Fibroblast of the conjunctiva (primary cell): ENCODE results near the gene DSCAML1.

ENCODE experiments used
- DNase-seq: peaks from one replicate; pipeline ENCODE4 v3.0.0-alpha.2; 2010; ENCODE audit warnings: low read depth

The DSCAML1 gene

DNA sequence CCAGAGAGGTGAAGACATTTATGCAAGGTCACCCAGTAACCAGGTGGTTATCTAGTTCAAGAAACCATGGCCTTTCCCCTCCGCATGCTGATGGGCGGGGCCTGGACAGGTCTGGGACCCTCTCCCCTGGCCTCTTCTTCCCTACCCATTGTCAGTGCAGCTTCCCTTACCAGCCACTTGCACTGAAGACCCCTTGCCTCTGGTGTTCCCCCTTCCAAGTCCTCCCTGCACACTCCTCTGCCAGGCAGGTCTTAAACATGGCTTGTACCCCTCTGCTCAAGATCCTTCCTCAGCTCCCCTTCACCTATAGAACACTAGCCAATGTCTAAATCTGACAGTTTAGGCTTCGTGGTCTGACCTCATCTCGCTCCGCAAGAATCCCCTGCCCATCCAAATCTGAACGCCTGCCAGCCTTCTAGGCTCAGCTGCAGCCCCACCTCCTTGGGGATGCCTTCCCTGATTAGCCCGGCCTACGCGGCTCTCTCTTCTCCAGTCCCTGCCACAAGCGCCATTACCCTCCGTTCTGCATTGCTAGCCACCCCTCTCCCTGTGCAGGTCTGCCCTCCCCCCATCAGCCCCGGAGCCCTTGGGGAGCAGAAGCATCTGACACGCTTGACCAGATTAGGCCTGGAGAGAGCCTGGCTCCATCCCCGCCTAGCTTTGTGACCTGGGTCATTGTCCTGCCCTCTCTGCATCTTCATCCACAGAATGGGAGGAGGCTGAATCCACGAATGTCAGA, 213.8 kb downstream of the DSCAML1 start:
- DNase-seq: no peak

GRCh38 chr11:117582433-117582832, 214.6 kb downstream of the DSCAML1 start:
- DNase-seq: no peak

GRCh38 chr11:117580866-117581265, 216.2 kb downstream of the DSCAML1 start:
- DNase-seq: no peak

- DNase-seq: no peak
These were observed 217.9 kb downstream of the DSCAML1 start for GRCh38 chr11:117579161-117579560.

DNA sequence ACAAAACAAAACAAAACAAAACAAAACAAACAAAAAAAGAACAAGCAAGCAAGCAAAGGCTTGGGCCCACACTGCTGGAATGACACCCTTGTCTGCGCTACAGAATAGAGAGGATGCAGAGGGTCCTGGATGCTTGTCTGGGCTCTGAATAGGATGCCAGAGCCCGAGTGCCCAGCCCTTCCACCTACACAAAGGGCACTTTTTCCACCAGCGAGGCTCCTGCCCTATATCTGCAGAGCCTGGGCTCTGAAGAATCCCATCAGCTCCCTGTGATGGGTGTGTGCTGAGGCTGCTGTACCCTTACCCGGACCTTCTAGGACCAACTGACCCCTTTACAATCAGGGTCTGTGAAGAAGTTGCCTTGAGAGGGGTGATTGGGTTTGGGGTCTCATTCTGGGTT, 221.2 kb downstream of the DSCAML1 start:
- DNase-seq: no peak

GRCh38 chr11:117574551-117574950, 222.5 kb downstream of the DSCAML1 start:
- DNase-seq: no peak

DNA sequence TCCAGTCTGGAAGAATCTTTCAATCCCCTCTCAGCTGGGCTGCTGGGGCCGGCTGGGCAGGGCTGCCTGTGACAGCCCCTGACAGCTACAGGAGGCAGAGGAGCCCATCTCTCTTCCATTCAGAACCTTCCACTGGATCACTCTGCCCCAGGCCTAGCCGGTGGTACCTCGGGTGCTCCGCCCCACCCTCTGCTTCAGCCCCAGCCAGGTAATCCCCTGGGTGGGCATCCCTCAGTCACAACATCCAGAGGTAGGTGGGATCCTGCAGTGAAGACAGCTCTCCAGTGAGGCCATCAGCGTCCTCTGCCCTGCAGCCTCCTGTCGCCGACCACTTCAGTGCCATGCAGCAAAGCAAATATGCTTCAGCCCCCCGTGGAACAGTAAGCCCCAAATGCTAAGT, 223.7 kb downstream of the DSCAML1 start:
- DNase-seq: no peak

GRCh38 chr11:117572671-117573070, 224.3 kb downstream of the DSCAML1 start:
- no peak for DNase-seq

- no peak for DNase-seq
These were observed 224.9 kb downstream of the DSCAML1 start for GRCh38 chr11:117572129-117572528.

GRCh38 chr11:117570701-117571100, 226.3 kb downstream of the DSCAML1 start:
- no peak for DNase-seq

DNA sequence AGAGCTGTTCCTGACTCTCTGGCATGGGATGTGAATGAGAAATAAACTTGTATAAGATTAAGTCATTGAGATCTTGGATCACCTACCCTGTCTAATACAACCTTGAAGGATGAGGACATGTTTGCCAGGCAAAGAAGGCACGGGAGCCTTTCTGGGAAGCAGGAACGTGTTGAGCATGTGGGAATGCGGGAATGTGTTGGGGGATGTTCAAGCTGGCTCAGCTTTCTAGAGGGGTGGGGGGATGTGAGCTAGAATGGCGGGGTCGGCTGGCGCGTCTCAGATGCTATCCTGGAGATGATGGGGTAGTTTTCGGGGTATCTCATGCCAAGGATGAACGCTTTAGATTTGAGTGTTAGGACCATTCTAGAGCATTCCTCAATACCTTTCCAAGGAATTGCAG, 227.1 kb downstream of the DSCAML1 start:
- no peak for DNase-seq

DNA sequence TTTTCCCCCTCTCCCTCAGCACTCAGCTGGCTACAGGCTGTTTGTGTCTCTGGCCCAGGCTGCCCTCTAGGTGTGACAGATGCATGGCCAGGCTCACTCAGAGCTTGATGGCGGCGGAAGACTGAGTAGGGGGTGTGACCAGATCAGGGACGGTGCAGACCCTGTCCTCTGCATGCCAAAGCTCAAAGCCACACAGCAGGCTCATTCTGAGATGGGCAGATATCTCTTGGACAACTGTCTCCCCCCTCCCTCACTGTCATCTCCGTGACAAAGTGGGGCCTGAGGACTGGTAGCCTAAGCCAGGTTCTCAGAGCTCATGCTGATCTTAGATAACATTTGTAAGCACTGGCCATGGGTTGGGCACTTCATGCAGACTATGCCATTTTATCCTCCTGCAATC, 231.3 kb downstream of the DSCAML1 start:
- no peak for DNase-seq

DNA sequence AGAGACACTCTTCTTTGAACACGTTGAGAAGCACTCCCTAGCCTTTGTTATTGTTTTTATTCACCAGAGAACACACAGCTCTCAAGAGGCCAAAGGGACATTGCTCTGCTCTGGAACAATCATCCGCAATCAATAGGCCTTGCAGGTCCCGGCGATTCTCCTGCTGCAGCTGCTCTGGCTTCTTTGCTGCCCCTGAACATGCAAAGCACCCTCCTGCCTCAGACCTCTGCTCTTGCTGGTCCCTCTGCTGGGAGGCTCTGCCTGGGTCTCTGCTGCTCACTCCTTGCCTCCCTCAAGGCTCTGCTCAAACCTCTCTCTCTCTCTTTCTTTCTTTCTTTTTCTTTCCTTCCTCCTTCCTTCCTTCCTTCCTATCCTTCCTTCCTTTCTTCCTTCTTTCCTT, 232.7 kb downstream of the DSCAML1 start:
- DNase-seq: no peak

- no peak for DNase-seq
These were observed 233.5 kb downstream of the DSCAML1 start for GRCh38 chr11:117563556-117563955.

- no peak for DNase-seq
These were observed 234.9 kb downstream of the DSCAML1 start for GRCh38 chr11:117562136-117562535.

- no peak for DNase-seq
These were observed 236.1 kb downstream of the DSCAML1 start for GRCh38 chr11:117560780-117561530.

DNA sequence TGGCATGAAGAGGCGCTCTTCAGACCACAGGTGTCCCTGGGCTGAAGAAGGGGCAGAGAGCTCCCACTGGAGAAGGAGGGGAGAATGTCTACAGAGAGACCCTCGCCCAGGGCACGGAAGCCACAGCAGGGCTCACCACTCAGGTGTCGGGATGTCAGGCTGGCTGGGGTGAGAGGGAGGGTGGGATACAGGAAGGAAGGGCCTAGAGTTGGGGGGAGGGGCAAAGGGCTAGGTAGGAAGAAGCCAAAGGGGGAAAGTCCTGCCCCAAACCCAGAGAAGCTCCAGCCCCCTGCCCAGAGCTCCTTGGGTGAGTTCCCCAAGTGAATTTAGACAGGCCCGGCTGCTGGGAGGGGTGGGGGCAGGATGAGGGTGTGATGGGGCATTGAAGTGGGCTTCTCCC, 237.3 kb downstream of the DSCAML1 start:
- no peak for DNase-seq

DNA sequence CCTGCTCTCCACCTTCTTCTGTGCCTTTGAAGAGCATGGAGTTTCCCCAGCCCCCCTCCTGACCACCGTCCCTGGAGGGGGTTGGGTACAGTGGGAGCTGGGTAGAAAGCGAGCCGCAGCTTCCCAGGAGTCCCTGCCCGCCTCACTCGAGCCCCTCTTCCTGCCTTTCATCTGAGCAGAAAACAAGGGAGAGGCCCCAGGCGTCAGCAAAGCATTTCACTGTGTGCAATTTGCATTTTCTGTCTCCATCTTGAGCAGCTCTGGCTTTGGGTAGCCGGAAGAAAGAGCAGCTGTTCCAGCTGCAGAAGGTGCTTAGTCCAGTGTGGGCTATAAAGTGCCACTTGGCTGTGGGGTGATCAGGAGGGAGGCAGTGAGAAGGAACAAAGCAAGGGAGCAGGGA, 239.7 kb downstream of the DSCAML1 start:
- no peak for DNase-seq

GRCh38 chr11:117554601-117555333, 242.2 kb downstream of the DSCAML1 start:
- DNase-seq: no peak

GRCh38 chr11:117552626-117553025, 244.4 kb downstream of the DSCAML1 start:
- DNase-seq: no peak

DNA sequence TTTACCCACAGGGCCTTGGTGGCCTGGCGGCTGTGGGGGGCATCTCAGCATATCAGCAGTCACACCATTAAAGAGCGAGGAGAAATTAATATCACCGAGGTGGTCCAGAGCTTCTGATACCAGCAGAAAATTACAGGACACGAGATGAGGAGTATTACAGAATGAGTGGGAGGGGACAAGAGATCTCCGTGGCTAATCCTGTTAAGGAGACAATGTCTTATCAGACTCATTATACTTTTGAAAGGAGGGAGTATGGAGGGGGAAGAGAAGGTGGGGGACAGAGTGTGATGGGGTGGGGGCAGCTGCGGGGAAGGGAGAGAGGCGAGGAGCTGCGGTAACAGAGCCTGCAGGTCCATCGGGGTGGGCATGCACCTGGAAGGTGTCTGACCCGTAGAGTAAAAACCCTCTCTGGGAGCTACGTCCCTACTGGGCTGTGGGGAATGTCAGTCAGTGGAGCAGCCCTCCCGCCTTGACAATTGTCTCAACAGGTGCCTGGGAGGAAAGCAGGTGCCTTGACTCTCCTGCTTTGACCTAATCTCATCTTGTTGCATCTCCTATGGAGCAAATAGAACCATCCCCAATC, 245.2 kb downstream of the DSCAML1 start:
- DNase-seq: no peak

DNA sequence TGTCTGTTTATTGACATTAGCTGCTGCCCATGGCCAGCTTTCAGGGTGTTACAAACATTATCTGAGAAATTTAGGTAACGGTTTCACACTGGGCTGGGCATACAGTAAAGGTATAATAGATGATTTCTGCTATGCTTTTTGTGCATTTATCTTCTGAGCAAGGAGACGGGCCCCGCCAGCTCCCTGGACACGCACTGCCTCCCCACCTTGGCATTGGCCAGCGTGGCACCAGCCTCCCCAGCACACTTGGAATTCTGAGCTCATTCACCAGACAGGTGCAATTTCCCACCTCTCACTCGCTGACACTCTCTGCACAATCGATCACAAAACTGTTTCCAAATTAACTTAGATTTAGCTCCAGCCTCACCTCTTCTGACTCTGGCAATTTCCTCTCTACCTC, 246.6 kb downstream of the DSCAML1 start:
- no peak for DNase-seq

DNA sequence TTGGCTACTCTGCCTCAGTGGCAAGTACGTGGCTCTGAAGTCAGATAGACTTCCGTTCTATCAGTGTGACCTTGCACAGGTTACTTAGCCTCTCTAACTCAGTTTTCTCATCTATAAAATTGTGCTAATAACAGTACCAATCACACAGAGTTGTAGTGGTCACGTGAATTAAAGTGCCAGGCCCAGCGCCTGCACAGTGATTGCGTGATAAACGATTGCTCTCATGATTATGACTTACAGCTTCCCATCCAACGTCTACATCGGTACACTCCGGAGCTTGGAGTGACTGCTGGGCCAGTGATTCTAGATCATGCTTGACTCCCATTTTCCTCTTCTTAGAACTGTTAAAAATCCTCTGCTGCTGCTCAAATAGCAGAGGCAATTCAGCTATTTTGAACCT, 247.6 kb downstream of the DSCAML1 start:
- no peak for DNase-seq
